HCT116 (cell line): ENCODE data around the gene LYSMD1. TPM values are rescaled to one million over a fixed set of nuclear protein-coding genes. Genes with fewer than 3 reads are reported as not detected.

ENCODE experiments used
- ATAC-seq: fragments of 200-7000 bp; cut with Tn5 transposase; 2 replicates; pipeline ENCODE4 v1.9.1; 2020; ENCODE audit warnings: mild to moderate bottlenecking, moderate library complexity
- BruUV-seq: library from RNA; stranded (reverse); fragments of 400-500 nt; replicated peaks from 2 replicates; lab custom pipeline; 2021; lab: Mats Ljungman, UMichigan
- CTCF ChIA-PET: fragments of 300-600 bp; sonication (Branson Sonifier 250); formaldehyde crosslinking; loops from one replicate; lab custom pipeline; 2021; ENCODE audit warnings: antibody characterized with exemption; lab: Charles Lee
- POLR2A ChIA-PET: fragments of 300-600, 350-600 bp; sonication (Branson Sonifier 250); formaldehyde crosslinking; loops from one replicate; lab custom pipeline; 2021; ENCODE audit warnings: antibody characterized with exemption; lab: Charles Lee
- RAD21 ChIA-PET, 2 experiments: fragments of 300-600 bp; sonication (Branson Sonifier 250); formaldehyde crosslinking; loops; one replicate each; lab custom pipeline; 2023; ENCODE audit warnings: low total read pairs in 2 of 2; ENCODE audit not compliant: uncharacterized antibody in 2 of 2, unreplicated experiment in 2 of 2, low non-redundant PET in 1 of 2; lab: Charles Lee
- DNase-seq: peaks from one replicate; pipeline ENCODE4 v3.0.0-alpha.2; 2010; ENCODE audit warnings: low read depth, low spot score
- H2AFZ ChIP-seq: fragments of 200-600 bp; shearing (Covaris generic), sonication (generic); 2 replicates; pipeline ENCODE4 v1.6.1; 2017; ENCODE audit warnings: low read depth, mixed run types, mixed read lengths, antibody characterized with exemption, low read length; ENCODE audit not compliant: poor library complexity, severe bottlenecking
- H3K27ac ChIP-seq: 2 replicates; pipeline ENCODE4 v1.5.1; 2012; ENCODE audit warnings: low read depth, low read length
- H3K27me3 ChIP-seq: fragments of 200-600 bp; sonication (generic); 2 replicates; pipeline ENCODE4 v1.6.1; 2016; ENCODE audit warnings: mixed run types, low read length, mixed read lengths; ENCODE audit not compliant: insufficient read depth
- H3K36me3 ChIP-seq, 2 experiments: fragments of 200-500 bp in 1 of 2; fragments of 200-600 bp in 1 of 2; sonication (Bioruptor generic) in 1 of 2; sonication (generic) in 1 of 2; 2 replicates each; pipeline versions ENCODE4 v1.5.1 to v1.6.1; 2014 to 2016; ENCODE audit warnings: low read length in 2 of 2, inconsistent platforms in 1 of 2, mixed read lengths in 1 of 2, mixed run types in 1 of 2; ENCODE audit not compliant: insufficient read depth in 2 of 2, control insufficient read depth in 1 of 2
- H3K4me1 ChIP-seq, 2 experiments: fragments of 200-600 bp in 1 of 2; sonication (generic) in 1 of 2; 2 replicates each; pipeline versions ENCODE4 v1.5.1 to v1.6.1; 2012 to 2017; ENCODE audit warnings: low read length in 2 of 2, inconsistent platforms in 1 of 2, mild to moderate bottlenecking in 1 of 2, mixed read lengths in 1 of 2, mixed run types in 1 of 2, moderate library complexity in 1 of 2; ENCODE audit not compliant: insufficient read depth in 2 of 2, control insufficient read depth in 1 of 2
- H3K4me2 ChIP-seq: fragments of 200-600 bp; sonication (generic); 2 replicates; pipeline ENCODE4 v1.6.1; 2017; ENCODE audit warnings: mixed run types, low read length, mixed read lengths
- H3K4me3 ChIP-seq, 2 experiments: fragments of 200-600 bp in 1 of 2; sonication (generic) in 1 of 2; replicated peaks in 1 of 2; 2 replicates each; pipeline ENCODE4 v1.5.1; 2011 to 2016; ENCODE audit warnings: low read length in 2 of 2, control low read depth in 1 of 2, low read depth in 1 of 2, mild to moderate bottlenecking in 1 of 2, mixed read lengths in 1 of 2, mixed run types in 1 of 2
- H3K79me2 ChIP-seq: fragments of 200-600 bp; sonication (generic); 2 replicates; pipeline ENCODE4 v1.6.1; 2017; ENCODE audit warnings: mild to moderate bottlenecking, mixed run types, low read length, moderate library complexity, mixed read lengths; ENCODE audit not compliant: insufficient read depth
- H3K9ac ChIP-seq: fragments of 200-600 bp; sonication (generic); 2 replicates; pipeline ENCODE4 v1.6.1; 2016; ENCODE audit warnings: low read length, mixed read lengths
- H3K9me2 ChIP-seq: fragments of 200-600 bp; sonication (generic), shearing (Covaris generic); 2 replicates; pipeline ENCODE4 v1.6.1; 2017; ENCODE audit warnings: mixed run types, mild to moderate bottlenecking, moderate library complexity; ENCODE audit not compliant: insufficient read depth
- H3K9me3 ChIP-seq, 2 experiments: fragments of 200-500 bp in 1 of 2; fragments of 200-600 bp in 1 of 2; sonication (Bioruptor generic) in 1 of 2; sonication (generic) in 1 of 2; 2 replicates each; pipeline ENCODE4 v1.6.1; 2014 to 2017; ENCODE audit warnings: low read length in 2 of 2, mixed read lengths in 2 of 2, inconsistent platforms in 1 of 2, low read depth in 1 of 2, mild to moderate bottlenecking in 1 of 2, mixed run types in 1 of 2, moderate library complexity in 1 of 2; ENCODE audit not compliant: control insufficient read depth in 1 of 2, insufficient read depth in 1 of 2
- H4K20me1 ChIP-seq: fragments of 200-600 bp; sonication (generic), shearing (Covaris generic); 2 replicates; pipeline ENCODE4 v1.6.1; 2017; ENCODE audit warnings: mixed run types, mild to moderate bottlenecking, moderate library complexity; ENCODE audit not compliant: insufficient read depth
- EGR1 ChIP-seq: IDR thresholded peaks from 2 replicates; pipeline ENCODE4 v1.6.1; 2012; ENCODE audit warnings: low read depth
- EZH2 ChIP-seq: fragments of 200-600 bp; sonication (generic); IDR thresholded peaks from 2 replicates; pipeline ENCODE4 v1.6.1; 2017; ENCODE audit warnings: antibody characterized with exemption, mixed run types
- FOSL1 ChIP-seq: IDR thresholded peaks from 2 replicates; pipeline ENCODE4 v1.6.1; 2012; ENCODE audit warnings: low read depth
- JUND ChIP-seq: IDR thresholded peaks from 2 replicates; pipeline ENCODE4 v1.6.1; 2012
- POLR2A ChIP-seq: IDR thresholded peaks from 2 replicates; pipeline ENCODE4 v1.7.0; 2011; ENCODE audit warnings: borderline replicate concordance; ENCODE audit not compliant: insufficient read depth, insufficient read length; ENCODE audit errors: extremely low read depth
- SRF ChIP-seq: IDR thresholded peaks from 2 replicates; pipeline ENCODE4 v1.6.1; 2012; ENCODE audit warnings: low read depth
- TCF7L2 ChIP-seq: IDR thresholded peaks from 2 replicates; pipeline ENCODE4 v1.7.0; 2011; ENCODE audit warnings: borderline replicate concordance, inconsistent platforms; ENCODE audit not compliant: insufficient read depth, insufficient read length; ENCODE audit errors: extremely low read depth
- ZNF274 ChIP-seq: fragments of 200-500 bp; sonication (Bioruptor generic); IDR thresholded peaks from 2 replicates; pipeline ENCODE4 v1.6.1; 2014; ENCODE audit warnings: mild to moderate bottlenecking, low read depth, low read length, inconsistent platforms
- intact Hi-C: fragments of 100-400 bp; cut with micrococcal nuclease; formaldehyde crosslinking; loops from 2 replicates; pipeline ENCODE4 v1.10.0; 2022
- total RNA-seq: library from RNA; stranded (reverse); gene quantifications from one replicate; pipeline ENCODE4 v1.2.1, GENCODE V29; 2021; ENCODE audit not compliant: unreplicated experiment
- TF ChIP-seq, protein P1 (sequence below), 3 experiments: fragments of 200-600 bp in 1 of 3; sonication (generic) in 1 of 3; IDR thresholded peaks in 2 of 3; conservative IDR thresholded peaks in 1 of 3; 2 replicates each; pipeline ENCODE4 v1.5.1; 2012 to 2017; ENCODE audit warnings: low read depth in 2 of 3, low read length in 2 of 3, antibody characterized with exemption in 1 of 3, borderline replicate concordance in 1 of 3, control low read depth in 1 of 3, mild to moderate bottlenecking in 1 of 3, mixed read lengths in 1 of 3, mixed run types in 1 of 3, moderate library complexity in 1 of 3; ENCODE audit not compliant: insufficient read depth in 1 of 3
- TF ChIP-seq, protein P2 (sequence below): IDR thresholded peaks from 2 replicates; pipeline ENCODE4 v1.6.1; 2012; ENCODE audit warnings: low read depth
- TF ChIP-seq, protein P3 (sequence below): IDR thresholded peaks from 2 replicates; pipeline ENCODE4 v1.6.1; 2012
- TF ChIP-seq, protein P4 (sequence below): IDR thresholded peaks from 2 replicates; pipeline ENCODE4 v1.6.1; 2011; ENCODE audit warnings: mild to moderate bottlenecking, low read length, moderate library complexity; ENCODE audit not compliant: insufficient replicate concordance; ENCODE audit errors: extremely low read depth

The LYSMD1 gene
- total RNA-seq, 1 experiment from 2014 or later: 5.0 TPM

DNA sequence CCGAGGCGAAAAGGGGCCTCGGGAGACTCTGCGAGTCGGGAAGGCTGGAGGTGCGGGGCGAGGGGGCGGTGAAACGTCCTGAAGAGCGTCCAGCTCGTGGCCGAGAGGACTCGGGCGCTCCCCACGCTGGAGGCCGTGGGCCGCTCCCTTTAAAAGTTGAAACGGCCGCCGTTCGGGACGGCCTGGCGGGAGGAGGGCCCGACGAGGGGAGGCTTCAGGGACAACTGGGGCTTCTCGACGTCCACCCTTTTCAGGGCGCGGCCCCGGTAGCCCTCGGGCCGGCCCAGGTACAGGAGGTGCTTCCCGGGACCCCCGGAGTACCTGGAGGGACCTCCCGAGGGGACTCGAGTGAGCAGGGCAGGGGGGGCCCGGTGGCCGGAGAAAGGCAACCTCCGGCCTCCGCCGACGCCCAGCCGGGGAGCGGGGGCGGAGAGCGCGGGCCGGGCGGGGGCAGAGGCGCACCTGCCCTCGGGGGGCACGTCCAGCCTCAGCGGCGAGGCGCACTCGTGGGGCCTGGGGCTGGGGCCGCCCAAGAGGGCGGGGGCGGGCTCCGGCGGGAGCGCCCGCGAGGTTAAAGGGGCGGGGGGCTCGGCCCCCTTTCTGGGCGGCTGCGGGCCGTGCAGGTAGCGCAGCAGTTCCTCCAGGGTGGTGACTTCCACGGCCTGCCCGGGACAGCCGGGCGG is 33.2 kb downstream of the LYSMD1 start:
- intact Hi-C loops: no loop called here
- no peak overlapping the region for H3K4me2 ChIP-seq
- no peaks in the 10 kb centered on the region for H4K20me1 ChIP-seq
- H3K27me3 ChIP-seq: no peaks in the 10 kb centered on the region
- H3K4me3 ChIP-seq: no peak overlapping the region
- no peaks in the 10 kb centered on the region for H3K36me3 ChIP-seq
- H3K9me3 ChIP-seq: no peaks in the 10 kb centered on the region
- H3K9me2 ChIP-seq: no peaks in the 10 kb centered on the region
- CTCF ChIA-PET: no interaction called here
- ATAC-seq (no peak), DNase-seq (no peak)
- no peaks in the 10 kb centered on the region for H3K79me2 ChIP-seq
- no peak overlapping the region for H3K27ac ChIP-seq
- RAD21 ChIA-PET: no interaction called here
- POLR2A ChIA-PET: no interaction called here
- TF ChIP-seq JUND (no peak), POLR2A (no peak), EZH2 (no peak), FOSL1 (no peak), EGR1 (no peak), TCF7L2 (no peak), SRF (no peak), ZNF274 (no peak)
- TF ChIP-seq, protein P1, sequence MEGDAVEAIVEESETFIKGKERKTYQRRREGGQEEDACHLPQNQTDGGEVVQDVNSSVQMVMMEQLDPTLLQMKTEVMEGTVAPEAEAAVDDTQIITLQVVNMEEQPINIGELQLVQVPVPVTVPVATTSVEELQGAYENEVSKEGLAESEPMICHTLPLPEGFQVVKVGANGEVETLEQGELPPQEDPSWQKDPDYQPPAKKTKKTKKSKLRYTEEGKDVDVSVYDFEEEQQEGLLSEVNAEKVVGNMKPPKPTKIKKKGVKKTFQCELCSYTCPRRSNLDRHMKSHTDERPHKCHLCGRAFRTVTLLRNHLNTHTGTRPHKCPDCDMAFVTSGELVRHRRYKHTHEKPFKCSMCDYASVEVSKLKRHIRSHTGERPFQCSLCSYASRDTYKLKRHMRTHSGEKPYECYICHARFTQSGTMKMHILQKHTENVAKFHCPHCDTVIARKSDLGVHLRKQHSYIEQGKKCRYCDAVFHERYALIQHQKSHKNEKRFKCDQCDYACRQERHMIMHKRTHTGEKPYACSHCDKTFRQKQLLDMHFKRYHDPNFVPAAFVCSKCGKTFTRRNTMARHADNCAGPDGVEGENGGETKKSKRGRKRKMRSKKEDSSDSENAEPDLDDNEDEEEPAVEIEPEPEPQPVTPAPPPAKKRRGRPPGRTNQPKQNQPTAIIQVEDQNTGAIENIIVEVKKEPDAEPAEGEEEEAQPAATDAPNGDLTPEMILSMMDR (IDR thresholded peaks at IDR 0.05 in 2 of 3, conservative IDR thresholded peaks at IDR 0.05 in 1 of 3; ENCODE audit: borderline replicate concordance in 1 of 3, insufficient read depth in 1 of 3, low read depth in 2 of 3, low read length in 2 of 3): no peak
- TF ChIP-seq, protein P2, sequence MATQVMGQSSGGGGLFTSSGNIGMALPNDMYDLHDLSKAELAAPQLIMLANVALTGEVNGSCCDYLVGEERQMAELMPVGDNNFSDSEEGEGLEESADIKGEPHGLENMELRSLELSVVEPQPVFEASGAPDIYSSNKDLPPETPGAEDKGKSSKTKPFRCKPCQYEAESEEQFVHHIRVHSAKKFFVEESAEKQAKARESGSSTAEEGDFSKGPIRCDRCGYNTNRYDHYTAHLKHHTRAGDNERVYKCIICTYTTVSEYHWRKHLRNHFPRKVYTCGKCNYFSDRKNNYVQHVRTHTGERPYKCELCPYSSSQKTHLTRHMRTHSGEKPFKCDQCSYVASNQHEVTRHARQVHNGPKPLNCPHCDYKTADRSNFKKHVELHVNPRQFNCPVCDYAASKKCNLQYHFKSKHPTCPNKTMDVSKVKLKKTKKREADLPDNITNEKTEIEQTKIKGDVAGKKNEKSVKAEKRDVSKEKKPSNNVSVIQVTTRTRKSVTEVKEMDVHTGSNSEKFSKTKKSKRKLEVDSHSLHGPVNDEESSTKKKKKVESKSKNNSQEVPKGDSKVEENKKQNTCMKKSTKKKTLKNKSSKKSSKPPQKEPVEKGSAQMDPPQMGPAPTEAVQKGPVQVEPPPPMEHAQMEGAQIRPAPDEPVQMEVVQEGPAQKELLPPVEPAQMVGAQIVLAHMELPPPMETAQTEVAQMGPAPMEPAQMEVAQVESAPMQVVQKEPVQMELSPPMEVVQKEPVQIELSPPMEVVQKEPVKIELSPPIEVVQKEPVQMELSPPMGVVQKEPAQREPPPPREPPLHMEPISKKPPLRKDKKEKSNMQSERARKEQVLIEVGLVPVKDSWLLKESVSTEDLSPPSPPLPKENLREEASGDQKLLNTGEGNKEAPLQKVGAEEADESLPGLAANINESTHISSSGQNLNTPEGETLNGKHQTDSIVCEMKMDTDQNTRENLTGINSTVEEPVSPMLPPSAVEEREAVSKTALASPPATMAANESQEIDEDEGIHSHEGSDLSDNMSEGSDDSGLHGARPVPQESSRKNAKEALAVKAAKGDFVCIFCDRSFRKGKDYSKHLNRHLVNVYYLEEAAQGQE: no peak
- TF ChIP-seq, protein P3, sequence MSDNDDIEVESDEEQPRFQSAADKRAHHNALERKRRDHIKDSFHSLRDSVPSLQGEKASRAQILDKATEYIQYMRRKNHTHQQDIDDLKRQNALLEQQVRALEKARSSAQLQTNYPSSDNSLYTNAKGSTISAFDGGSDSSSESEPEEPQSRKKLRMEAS: no peak
- TF ChIP-seq, protein P4, sequence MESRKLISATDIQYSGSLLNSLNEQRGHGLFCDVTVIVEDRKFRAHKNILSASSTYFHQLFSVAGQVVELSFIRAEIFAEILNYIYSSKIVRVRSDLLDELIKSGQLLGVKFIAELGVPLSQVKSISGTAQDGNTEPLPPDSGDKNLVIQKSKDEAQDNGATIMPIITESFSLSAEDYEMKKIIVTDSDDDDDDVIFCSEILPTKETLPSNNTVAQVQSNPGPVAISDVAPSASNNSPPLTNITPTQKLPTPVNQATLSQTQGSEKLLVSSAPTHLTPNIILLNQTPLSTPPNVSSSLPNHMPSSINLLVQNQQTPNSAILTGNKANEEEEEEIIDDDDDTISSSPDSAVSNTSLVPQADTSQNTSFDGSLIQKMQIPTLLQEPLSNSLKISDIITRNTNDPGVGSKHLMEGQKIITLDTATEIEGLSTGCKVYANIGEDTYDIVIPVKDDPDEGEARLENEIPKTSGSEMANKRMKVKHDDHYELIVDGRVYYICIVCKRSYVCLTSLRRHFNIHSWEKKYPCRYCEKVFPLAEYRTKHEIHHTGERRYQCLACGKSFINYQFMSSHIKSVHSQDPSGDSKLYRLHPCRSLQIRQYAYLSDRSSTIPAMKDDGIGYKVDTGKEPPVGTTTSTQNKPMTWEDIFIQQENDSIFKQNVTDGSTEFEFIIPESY: no peak
- TF ChIP-seq, all 23 proteins: peak for 0
- H3K4me1 ChIP-seq: no peaks in the 10 kb centered on the region
- H2AFZ ChIP-seq: no peak overlapping the region
- H3K9ac ChIP-seq: no peak overlapping the region
- no TSS peak for BruUV-seq
